Adipocyte (in vitro differentiated cells): Measurements from ENCODE around the gene DYTN.

ENCODE experiments used
- DNase-seq: peaks from one replicate; pipeline ENCODE4 v3.0.0-alpha.2; 2015; ENCODE audit warnings: low read depth
- H3K27me3 ChIP-seq: replicated peaks from 2 replicates; pipeline ENCODE4 v1.7.0; 2013; ENCODE audit warnings: mild to moderate bottlenecking, low read length, moderate library complexity; ENCODE audit not compliant: control insufficient read depth, insufficient read depth
- H3K36me3 ChIP-seq: 2 replicates; pipeline ENCODE4 v1.7.0; 2013; ENCODE audit warnings: low read length, mild to moderate bottlenecking, moderate library complexity; ENCODE audit not compliant: control insufficient read depth, insufficient read depth, severe bottlenecking
- H3K4me1 ChIP-seq: 2 replicates; pipeline ENCODE4 v1.7.0; 2013; ENCODE audit warnings: mild to moderate bottlenecking, low read length, moderate library complexity; ENCODE audit not compliant: control insufficient read depth, insufficient read depth
- H3K4me3 ChIP-seq: 2 replicates; pipeline ENCODE4 v1.7.0; 2013; ENCODE audit warnings: mild to moderate bottlenecking, low read length, moderate library complexity
- H3K9ac ChIP-seq: 2 replicates; pipeline ENCODE4 v1.7.0; 2013; ENCODE audit warnings: mild to moderate bottlenecking, low read length, moderate library complexity
- H3K9me3 ChIP-seq: 2 replicates; pipeline ENCODE4 v1.7.0; 2013; ENCODE audit warnings: mild to moderate bottlenecking, low read length, moderate library complexity; ENCODE audit not compliant: control insufficient read depth

Gene DYTN

DNA sequence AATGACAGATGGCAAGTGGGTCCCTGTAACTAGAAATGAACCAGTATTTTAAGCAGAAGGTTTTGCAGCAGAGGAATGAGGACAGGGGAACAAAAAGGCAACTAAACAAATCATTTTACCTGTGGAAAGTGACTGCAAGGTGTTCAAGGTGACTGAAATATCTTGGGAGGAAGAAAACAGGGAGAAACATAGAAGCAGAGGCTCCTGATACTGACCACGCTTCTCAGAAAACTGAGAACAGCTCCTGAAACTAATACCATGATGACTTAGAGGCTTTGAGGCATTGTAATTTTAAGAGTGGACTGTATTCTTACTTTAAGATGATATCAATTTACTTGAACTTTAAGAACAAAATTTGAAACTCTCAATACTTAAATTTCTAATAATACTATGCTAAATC, at the start of gene DYTN:
DYTN (minus strand) TSS at position 101 of the 400 bp plus-strand sequence. CDS start 117 bp downstream, outside the sequence.
- Histone ChIP-seq H3K4me1 (no peaks in the 10 kb centered on the region), H3K9ac (no peak within 1 kb of the TSS), H3K9me3 (peaks cover 3% of the 10 kb centered on the region), H3K36me3 (no peaks in the 10 kb centered on the region), H3K4me3 (no peak within 1 kb of the TSS), H3K27me3 (no peaks in the 10 kb centered on the region)
- DNase-seq = no peak

- no peaks in the 10 kb centered on the region for H3K9me3 ChIP-seq
- DNase-seq = no peak
- peaks cover 10% of the 10 kb centered on the region for H3K4me1 ChIP-seq
- peaks cover 7% of the 10 kb centered on the region for H3K27me3 ChIP-seq
- H3K4me3 ChIP-seq = peak overlapping the region; percentile 100
- H3K36me3 ChIP-seq = peaks cover 21% of the 10 kb centered on the region
- peak overlapping the region; percentile 96 for H3K9ac ChIP-seq
Observed at GRCh38 chr2:206766057-206766930, 48.1 kb upstream of the DYTN start.

GRCh38 chr2:206765242-206766056, 47.3 kb upstream of the DYTN start, which contains the start of the genes FASTKD2 and MDH1B:
Gene FASTKD2 (plus strand): TSS chr2:206765606. CDS start chr2:206766694, 1,088 bp downstream.
Gene MDH1B (minus strand): TSS chr2:206765328. CDS start chr2:206765271, 57 bp downstream.
- peaks cover 14% of the 10 kb centered on the region for H3K36me3 ChIP-seq
- peaks cover 7% of the 10 kb centered on the region for H3K27me3 ChIP-seq
- peak within 1 kb of the TSS; percentile 100 for H3K4me3 ChIP-seq
- peak within 1 kb of the TSS; percentile 96 for H3K9ac ChIP-seq
- DNase-seq = peak; percentile 97
- H3K9me3 ChIP-seq = no peaks in the 10 kb centered on the region
- H3K4me1 ChIP-seq = peaks cover 10% of the 10 kb centered on the region

DNA sequence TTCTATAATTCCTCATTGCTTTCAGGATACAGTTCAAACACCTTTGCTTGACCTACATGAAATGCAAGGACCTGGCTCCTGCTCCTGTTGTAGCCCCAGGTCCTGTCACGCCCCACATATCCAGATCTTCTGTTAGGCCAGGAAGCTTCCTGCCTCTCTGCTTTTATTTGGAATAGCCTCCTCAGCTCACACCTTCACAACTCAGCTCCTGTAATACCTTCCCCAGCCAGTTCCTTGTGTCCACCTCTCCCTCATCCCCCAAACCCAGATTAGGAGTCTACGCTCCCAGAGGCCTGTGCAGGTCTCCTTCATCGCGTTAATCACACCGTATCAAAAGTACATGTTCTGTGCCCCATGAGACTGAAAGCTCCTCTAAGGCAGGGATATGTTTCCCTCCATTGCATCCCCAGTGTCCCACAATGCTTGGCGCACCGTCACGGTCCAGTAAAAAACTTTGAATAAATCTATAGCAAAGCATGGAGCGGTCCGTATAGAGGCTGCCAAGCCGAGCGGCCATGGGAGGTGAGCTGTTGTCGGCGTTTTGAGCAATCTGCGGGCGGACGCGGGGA, 46.6 kb upstream of the DYTN start:
- DNase-seq = no peak
- peak overlapping the region; percentile 96 for H3K9ac ChIP-seq

GRCh38 chr2:206756816-206757215, 38.6 kb upstream of the DYTN start:
- peaks cover 3% of the 10 kb centered on the region for H3K27me3 ChIP-seq
- H3K9ac ChIP-seq = no peak overlapping the region
- no peak overlapping the region for H3K4me3 ChIP-seq
- no peak for DNase-seq
- H3K4me1 ChIP-seq = no peaks in the 10 kb centered on the region
- no peaks in the 10 kb centered on the region for H3K36me3 ChIP-seq
- no peaks in the 10 kb centered on the region for H3K9me3 ChIP-seq

More for the DNA sequence above, 46.6 kb upstream of the DYTN start:
- peaks cover 9% of the 10 kb centered on the region for H3K36me3 ChIP-seq
- peak overlapping the region; percentile 100 for H3K4me3 ChIP-seq
- no peaks in the 10 kb centered on the region for H3K9me3 ChIP-seq
- H3K4me1 ChIP-seq = peaks cover 10% of the 10 kb centered on the region
- peaks cover 7% of the 10 kb centered on the region for H3K27me3 ChIP-seq

GRCh38 chr2:206740800-206741199, 22.6 kb upstream of the DYTN start:
- no peaks in the 10 kb centered on the region for H3K36me3 ChIP-seq
- H3K9me3 ChIP-seq = no peaks in the 10 kb centered on the region
- no peak overlapping the region for H3K4me3 ChIP-seq
- no peaks in the 10 kb centered on the region for H3K4me1 ChIP-seq
- no peaks in the 10 kb centered on the region for H3K27me3 ChIP-seq
- no peak for DNase-seq
- H3K9ac ChIP-seq = no peak overlapping the region

- Histone ChIP-seq H3K4me1 (no peaks in the 10 kb centered on the region), H3K9me3 (no peaks in the 10 kb centered on the region), H3K9ac (no peak overlapping the region), H3K36me3 (no peaks in the 10 kb centered on the region), H3K27me3 (no peaks in the 10 kb centered on the region), H3K4me3 (no peak overlapping the region)
- DNase-seq = no peak
Observed at GRCh38 chr2:206739271-206739670, 21.1 kb upstream of the DYTN start.

DNA sequence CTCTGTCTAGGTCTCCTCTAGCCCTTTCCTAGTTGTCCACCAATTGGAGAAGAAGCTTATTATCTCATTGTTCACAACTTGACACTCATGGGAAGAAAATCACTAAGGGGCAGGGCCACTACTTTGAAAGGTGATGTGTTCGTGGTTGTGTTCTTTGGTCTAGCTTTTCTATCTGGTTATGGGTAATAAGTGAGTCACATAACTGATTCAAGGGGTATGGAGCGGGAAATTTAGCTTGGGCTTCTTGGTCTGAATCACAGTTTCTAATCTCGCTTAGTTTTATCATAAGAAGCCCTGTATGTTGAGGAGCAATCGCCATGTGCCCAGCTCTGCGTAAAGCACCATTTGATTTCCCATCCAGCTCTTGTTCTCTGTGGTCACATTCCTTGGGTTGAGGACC, 18.7 kb upstream of the DYTN start:
- no peak for DNase-seq
- H3K4me1 ChIP-seq = no peaks in the 10 kb centered on the region
- H3K27me3 ChIP-seq = no peaks in the 10 kb centered on the region
- no peaks in the 10 kb centered on the region for H3K36me3 ChIP-seq
- H3K9me3 ChIP-seq = no peaks in the 10 kb centered on the region
- H3K4me3 ChIP-seq = no peak overlapping the region
- no peak overlapping the region for H3K9ac ChIP-seq

DNA sequence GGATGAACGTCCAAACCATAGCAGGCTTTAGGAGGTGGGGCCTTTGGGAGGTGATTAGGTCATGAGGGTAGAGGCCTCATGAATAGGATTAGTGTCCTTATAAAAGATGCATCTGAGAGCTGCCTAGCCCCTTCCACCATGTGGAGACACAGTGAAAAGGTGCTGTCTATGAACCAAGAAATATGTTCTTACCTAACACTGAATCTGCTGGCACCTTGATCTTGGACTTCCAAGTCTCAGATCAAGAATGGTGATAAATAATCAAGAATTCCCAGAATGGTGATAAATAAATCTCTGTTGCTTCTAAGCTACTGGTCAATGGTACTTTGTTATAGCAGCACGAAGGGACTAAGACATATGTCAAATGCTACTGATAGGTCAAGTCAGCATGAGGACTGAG, 15.1 kb upstream of the DYTN start:
- no peak overlapping the region for H3K9ac ChIP-seq
- H3K9me3 ChIP-seq = no peaks in the 10 kb centered on the region
- H3K27me3 ChIP-seq = no peaks in the 10 kb centered on the region
- H3K36me3 ChIP-seq = no peaks in the 10 kb centered on the region
- no peak for DNase-seq
- no peaks in the 10 kb centered on the region for H3K4me1 ChIP-seq
- H3K4me3 ChIP-seq = no peak overlapping the region

GRCh38 chr2:206728277-206729199, 10.3 kb upstream of the DYTN start:
- H3K4me3 ChIP-seq = no peak overlapping the region
- H3K27me3 ChIP-seq = no peaks in the 10 kb centered on the region
- peak; percentile 29 for DNase-seq
- no peak overlapping the region for H3K9ac ChIP-seq
- H3K4me1 ChIP-seq = no peaks in the 10 kb centered on the region
- H3K36me3 ChIP-seq = no peaks in the 10 kb centered on the region
- no peaks in the 10 kb centered on the region for H3K9me3 ChIP-seq
